Peyer's patch (tissue), 4 donors: ENCODE data around the gene IFT122.

ENCODE experiments used
- POLR2A ChIP-seq, 2 donors: fragments of 450-650 bp; IDR thresholded peaks; one replicate each; pipeline ENCODE4 v1.5.1; 2017; ENCODE audit warnings: antibody characterized with exemption in 2 of 2, mild to moderate bottlenecking in 2 of 2, moderate library complexity in 2 of 2
- TF ChIP-seq, protein P1 (sequence below), 6 experiments: fragments of 450-650 bp in 4 of 6; fragments of 200-600 bp in 2 of 6; sonication (generic) in 1 of 6; IDR thresholded peaks; one replicate each; pipeline ENCODE4 v1.5.1; 2017 to 2019; ENCODE audit warnings: antibody characterized with exemption in 6 of 6, mild to moderate bottlenecking in 3 of 6, moderate library complexity in 1 of 6

DNA sequence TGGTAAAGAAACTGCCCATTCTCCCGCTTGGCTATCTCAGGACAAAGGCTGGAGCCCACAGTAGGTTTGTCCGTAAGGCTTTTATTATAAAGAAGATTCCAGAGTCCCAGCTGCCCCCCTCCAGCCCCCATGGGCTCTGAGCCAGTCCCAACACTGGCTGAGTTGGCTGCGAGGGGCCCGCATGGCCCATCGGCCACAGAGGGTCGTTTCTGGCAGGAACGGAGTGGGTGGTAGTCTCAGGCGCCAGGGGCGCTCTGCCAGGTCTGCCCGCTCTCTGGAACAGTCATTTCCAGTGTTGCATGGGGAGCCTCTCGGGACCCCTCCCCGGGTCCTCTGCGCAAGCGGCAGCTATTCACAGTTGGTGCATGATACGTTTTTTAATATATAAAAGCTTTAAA, 115.1 kb downstream of the IFT122 start:
- no peak for TF ChIP-seq POLR2A (IDR thresholded peaks at IDR 0.05)
- TF ChIP-seq, protein P1, sequence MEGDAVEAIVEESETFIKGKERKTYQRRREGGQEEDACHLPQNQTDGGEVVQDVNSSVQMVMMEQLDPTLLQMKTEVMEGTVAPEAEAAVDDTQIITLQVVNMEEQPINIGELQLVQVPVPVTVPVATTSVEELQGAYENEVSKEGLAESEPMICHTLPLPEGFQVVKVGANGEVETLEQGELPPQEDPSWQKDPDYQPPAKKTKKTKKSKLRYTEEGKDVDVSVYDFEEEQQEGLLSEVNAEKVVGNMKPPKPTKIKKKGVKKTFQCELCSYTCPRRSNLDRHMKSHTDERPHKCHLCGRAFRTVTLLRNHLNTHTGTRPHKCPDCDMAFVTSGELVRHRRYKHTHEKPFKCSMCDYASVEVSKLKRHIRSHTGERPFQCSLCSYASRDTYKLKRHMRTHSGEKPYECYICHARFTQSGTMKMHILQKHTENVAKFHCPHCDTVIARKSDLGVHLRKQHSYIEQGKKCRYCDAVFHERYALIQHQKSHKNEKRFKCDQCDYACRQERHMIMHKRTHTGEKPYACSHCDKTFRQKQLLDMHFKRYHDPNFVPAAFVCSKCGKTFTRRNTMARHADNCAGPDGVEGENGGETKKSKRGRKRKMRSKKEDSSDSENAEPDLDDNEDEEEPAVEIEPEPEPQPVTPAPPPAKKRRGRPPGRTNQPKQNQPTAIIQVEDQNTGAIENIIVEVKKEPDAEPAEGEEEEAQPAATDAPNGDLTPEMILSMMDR (IDR thresholded peaks at IDR 0.05), result no peak
